SH-SY5Y (cell line): ENCODE measurements around the gene NAALADL2.

ENCODE experiments used
- GATA2 ChIP-seq: IDR thresholded peaks from 2 replicates; pipeline ENCODE4 v1.6.1; 2011; ENCODE audit warnings: mild to moderate bottlenecking, low read depth, low read length
- GATA3 ChIP-seq: IDR thresholded peaks from 2 replicates; pipeline ENCODE4 v1.6.1; 2011; ENCODE audit warnings: low read depth, mild to moderate bottlenecking, low read length, moderate library complexity

DNA sequence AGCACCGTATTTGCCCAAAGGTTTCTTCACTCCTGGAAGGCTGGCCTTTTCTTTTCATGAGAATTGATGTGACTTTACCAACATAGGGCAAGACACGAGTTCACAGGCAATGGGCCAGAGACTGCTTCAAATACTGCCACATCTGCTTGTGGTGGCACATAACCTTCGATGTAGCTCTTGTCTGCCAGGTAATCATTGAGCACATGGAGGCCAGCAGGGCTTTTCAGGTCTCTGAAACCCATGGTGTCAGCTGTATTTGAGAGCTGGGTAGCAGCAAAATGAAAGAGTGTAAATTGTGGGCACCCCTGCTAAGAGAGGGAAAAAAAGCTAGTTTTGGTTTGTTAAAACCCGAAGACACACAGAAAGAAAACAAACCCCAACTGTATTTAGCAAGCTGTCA, 200.7 kb downstream of the NAALADL2 start:
- TF ChIP-seq GATA2 (no peak), GATA3 (no peak)
